Stimulated activated naive CD4-positive, alpha-beta T cell (primary cell): Measurements from ENCODE around the gene PVALB.

Source experiments
- DNase-seq, 6 experiments: peaks; one replicate each; lab custom pipeline; 2025; lab: John Stamatoyannopoulos, UW

Gene PVALB, protein sequence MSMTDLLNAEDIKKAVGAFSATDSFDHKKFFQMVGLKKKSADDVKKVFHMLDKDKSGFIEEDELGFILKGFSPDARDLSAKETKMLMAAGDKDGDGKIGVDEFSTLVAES

GRCh38 chr22:36816636-36817524 is at the start of gene PVALB:
TSS of gene PVALB (minus strand) at chr22:36817035. CDS start at chr22:36817005, 30 bp downstream.
- DNase-seq: no peak

- no peak for DNase-seq
Measured at GRCh38 chr22:36865346-36865745, 48.5 kb upstream of the PVALB start.

DNA sequence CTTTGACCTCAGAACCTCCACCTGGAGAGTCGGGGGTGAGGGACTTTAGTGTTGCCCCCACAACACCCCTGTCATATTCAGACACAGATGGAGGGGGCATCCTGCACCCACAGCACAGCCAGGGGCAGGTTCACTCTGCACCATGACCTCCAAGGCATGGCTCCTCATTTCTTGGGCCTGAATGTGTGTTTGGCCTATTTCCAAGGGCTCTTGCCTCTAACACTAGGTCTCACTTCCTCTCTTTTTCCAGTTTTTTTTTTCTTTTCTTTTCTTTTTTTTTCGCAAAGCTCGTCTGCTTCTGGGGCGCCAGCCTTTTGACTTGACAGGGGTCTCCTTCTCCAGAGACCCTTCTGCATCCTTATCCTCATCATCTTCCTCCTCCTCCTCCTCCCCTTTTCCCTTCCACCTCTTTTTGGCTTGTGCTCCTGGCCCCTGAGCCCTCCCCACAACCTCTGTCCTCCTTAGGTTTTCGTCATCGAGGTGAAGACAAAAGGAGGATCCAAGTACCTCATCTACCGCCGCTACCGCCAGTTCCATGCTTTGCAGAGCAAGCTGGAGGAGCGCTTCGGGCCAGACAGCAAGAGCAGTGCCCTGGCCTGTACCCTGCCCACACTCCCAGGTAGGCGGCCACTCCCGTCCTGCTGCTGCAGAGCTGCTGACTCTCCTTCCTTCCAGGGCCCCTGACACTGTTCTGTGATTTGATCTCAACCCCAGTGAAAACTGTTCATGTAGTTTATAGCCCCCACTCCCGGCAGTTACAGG is 47.8 kb upstream of the PVALB start:
- no peak for DNase-seq

DNA sequence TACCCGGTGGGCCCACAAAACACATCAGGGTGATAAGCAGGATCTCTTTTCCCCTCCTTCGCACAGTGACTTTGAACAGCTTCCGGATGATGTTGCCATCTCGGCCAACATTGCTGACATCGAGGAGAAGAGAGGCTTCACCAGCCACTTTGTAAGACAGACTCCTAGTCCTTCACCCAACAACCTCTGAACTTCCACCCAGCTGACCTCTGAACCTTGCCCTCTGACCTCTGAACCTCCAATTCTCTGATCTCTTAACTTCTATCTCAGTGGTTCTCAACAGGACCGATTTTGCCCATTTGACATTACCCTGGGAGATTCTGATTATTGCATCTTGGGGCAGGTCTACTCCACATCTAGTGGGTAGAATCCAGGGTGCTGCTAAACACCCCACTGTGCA is 47.1 kb upstream of the PVALB start:
- DNase-seq: no peak

GRCh38 chr22:36863281-36863680 is 46.4 kb upstream of the PVALB start:
- DNase-seq: no peak

DNA sequence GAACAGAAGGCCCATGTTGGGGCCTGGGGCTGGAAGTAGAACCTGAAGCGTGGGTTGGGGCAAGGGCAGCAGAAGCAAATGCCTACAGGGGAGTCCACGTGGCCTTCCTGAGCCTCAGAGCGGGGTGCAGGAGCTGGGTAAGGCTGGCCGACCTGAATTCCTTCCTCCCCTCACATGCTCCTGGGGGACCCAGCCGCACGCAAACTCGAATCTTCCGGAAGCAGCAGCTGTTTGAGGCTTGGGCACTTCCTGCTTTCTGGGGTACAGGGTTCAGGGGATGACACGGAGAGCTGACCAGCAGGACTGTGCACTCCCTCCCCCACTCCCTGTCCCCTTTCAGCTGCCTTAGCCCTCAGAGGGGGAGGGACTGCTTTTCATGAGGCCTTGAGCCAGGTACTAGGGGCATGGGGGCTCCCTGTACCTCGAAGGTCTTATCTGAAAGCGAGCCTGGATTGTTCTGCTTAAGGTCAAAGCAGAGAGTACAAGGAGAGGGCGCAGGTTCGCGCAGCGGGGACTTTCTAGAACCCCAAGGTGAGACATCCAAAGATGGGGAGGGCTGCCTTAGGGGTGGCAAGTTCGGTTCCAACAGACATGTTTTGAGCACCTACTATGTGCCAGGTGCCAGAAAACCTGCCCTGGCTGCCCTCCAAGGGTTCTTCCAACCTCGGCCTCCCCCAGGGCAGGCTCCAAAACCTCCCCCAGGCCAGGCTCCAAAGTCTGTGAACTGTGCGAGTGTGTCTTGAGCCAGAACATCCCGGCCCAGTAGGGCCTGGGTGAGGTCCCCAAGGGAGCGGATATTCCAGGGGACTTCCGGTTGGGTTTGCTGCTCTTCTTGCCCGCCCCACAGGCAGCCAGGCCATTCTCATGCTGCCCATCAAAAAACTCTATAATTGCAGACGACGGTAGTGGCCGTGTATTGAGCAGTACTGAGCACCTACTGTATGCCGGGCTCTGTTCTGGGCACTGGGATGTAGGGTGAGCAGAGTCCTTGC is 45.7 kb upstream of the PVALB start:
- no peak for DNase-seq

DNA sequence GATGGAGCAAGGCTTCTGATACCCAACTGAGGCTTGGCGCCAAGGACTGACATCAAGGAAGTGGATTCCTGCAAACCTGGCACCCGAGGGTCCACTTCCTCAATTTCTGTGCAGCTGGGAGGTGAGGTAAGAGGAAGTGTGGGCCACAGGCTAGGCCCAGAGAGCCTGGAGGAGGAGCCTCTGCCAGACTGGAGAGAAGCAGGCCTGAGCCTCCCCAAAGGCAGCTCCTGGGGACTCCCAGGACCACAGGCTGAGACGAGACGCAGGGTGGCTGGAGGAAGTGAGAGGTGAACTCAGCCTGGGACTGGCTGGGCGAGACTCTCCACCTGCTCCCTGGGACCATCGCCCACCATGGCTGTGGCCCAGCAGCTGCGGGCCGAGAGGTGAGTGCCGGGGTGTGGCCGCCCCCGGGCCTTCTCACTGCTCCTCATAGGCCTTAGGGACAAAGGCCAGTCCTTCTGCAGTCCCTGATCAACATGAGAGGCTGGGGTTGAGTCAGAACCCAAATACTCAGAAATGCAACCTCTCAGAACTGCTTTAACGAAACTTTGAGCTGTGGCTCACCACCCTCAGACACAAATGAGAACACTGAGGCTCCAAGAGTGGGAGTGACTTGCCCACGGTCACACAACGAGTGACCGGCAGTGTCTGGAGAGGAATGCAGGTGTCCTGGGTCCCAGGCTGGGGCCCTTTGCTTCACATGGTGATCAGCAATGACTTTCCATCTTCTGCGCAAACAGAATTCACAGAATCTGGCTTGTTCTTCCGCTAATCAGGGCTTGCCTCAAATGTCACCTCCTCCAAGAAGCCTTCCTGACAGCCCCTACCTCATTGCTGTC is 44.2 kb upstream of the PVALB start, which contains the start of gene NCF4:
NCF4 (plus strand) TSS at position 186 of the 839 bp plus-strand sequence; CDS start at position 352, 166 bp downstream.
- no peak for DNase-seq

DNA sequence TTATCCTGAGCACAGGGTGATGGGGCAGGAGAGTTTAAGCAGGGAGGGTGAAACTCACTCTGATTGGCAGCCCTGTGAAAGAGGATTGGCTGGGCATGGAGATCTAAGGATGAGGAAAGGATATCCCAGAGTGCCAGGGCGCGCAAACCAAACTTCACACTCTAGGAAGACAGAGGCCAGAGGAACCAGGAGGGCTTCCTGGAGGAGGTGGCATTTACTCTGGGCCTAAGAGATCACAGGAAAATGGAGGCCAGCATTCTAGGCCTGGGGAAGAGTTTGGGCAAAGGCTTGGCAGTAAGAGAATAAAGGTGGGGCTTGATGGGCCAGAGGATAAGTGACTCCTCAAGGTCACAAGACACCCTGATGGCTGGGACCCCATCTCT is 43.6 kb upstream of the PVALB start:
- DNase-seq: no peak

GRCh38 chr22:36860017-36860416 is 43.2 kb upstream of the PVALB start:
- DNase-seq: no peak

- no peak for DNase-seq
Measured at GRCh38 chr22:36858966-36859365, 42.1 kb upstream of the PVALB start.

DNA sequence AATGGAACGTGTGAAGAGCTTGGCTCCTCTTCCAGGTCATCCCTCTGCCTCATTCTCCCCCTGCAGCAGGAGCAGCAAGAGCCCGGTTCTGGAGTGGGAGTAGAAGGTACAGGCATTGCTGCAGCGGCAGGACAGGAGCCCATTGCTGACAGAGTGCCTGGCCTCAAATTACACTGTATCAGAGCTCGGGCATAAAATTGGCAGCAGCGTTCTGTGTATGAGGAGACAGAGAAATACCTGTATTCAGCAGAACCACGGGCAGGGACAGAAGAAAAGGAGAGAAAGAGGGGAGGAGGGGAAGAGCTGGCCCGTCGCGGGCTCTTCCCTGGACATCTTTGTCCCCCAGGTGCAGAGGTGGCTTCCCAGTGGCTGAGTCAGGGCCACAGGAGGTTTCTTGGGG is 41.3 kb upstream of the PVALB start:
- DNase-seq: no peak

DNA sequence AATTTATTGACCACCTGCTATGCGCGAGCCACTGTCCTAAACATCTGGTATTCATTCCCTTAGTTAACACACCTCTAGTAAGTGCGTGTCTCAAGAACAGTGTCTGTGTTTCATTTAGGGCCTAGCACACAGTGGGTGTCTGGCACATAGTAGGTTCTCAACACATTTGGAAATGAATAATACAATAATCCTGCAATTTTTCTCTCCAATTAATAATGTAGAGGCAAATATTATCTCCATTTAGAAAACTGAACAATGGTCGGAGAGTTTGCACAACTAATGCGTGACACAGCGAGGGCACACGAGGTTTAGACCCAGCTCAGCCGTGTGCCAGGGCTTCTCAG is 39.9 kb upstream of the PVALB start:
- DNase-seq: no peak

- DNase-seq: peak; percentile 70 to 94 (median 88)
Measured at GRCh38 chr22:36856121-36856791, 39.4 kb upstream of the PVALB start.

- DNase-seq: no peak
Measured at GRCh38 chr22:36855478-36855877, 38.6 kb upstream of the PVALB start.

- DNase-seq: peak; percentile 73 to 89 (median 80)
Measured at GRCh38 chr22:36853407-36854099, 36.7 kb upstream of the PVALB start.

DNA sequence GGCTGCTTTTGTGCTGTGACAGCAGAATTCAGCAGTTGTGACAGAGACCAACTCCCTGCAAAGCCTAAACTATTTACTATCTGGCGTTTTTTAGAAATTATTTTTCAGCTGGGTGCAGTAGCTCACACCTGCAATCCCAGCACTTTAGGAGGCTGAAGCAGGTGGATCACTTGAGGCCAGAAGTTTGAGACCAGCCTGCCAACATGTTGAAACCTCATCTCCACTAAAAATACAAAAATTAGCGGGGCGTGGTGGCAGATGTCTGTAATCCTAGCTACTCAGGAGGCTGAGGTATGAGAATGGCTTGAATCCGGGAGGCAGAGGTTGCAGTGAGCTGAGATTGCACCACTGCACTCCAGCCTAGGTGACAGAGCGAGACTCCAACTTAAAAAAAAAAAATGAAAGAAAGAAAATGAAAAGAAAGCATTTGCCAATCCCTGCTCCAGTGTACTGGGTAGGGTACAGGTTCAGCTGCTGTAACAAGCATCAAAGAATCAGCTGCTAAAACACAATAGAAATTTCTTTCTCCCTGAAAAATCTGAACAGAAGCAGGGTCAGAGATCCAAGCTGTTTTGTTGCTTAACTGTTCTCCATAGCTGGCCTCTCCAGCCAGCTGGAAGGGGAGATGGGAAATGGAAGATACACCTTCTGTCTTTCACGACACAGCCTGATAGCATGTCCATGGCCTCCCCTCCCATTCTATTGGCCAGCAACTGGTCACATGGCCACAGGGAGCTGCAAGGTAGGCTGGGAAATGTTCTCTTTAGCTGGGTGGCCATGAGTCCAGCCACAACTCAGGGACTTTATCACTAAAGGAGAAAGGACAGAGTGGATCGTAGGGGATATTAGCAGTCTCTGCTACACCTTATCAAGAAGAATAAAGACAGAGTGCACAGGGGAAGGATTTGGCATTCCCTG is 35.5 kb upstream of the PVALB start:
- DNase-seq: no peak

DNA sequence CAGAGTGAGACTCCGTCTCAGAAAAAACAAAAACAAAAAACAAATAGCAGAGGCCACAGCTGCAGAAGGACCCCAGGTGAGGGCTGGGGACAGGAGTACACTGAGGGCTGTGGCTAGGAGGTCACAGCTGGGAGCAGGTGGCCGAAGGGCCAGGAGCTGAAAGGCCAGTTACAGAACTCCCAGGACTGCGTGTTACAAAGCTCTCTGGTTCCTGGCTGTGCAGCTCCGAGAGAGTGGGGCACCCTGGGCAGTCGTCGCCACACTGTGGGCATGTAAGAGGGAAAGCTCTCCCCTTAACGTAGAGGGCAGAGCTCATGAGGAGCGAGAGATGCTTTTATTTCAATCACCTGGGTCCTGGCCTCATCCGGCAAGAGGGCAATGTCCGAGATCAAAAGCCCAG is 33.8 kb upstream of the PVALB start:
- no peak for DNase-seq

- DNase-seq: no peak
Measured at GRCh38 chr22:36850056-36850455, 33.2 kb upstream of the PVALB start.
